Body of pancreas (tissue), 4 donors: Measurements from ENCODE around the gene GCSH.

ENCODE experiments used
- CTCF ChIP-seq, 7 experiments: fragments of 450-650 bp in 4 of 7; fragments of 200-600 bp in 3 of 7; sonication (generic) in 3 of 7; IDR thresholded peaks; one replicate each; pipeline ENCODE4 v1.5.1; 2016 to 2019; ENCODE audit warnings: antibody characterized with exemption in 7 of 7
- POLR2A ChIP-seq, 3 donors: fragments of 450-650 bp; IDR thresholded peaks; one replicate each; pipeline ENCODE4 v1.6.1; 2016; ENCODE audit warnings: antibody characterized with exemption in 3 of 3, mild to moderate bottlenecking in 2 of 3

DNA sequence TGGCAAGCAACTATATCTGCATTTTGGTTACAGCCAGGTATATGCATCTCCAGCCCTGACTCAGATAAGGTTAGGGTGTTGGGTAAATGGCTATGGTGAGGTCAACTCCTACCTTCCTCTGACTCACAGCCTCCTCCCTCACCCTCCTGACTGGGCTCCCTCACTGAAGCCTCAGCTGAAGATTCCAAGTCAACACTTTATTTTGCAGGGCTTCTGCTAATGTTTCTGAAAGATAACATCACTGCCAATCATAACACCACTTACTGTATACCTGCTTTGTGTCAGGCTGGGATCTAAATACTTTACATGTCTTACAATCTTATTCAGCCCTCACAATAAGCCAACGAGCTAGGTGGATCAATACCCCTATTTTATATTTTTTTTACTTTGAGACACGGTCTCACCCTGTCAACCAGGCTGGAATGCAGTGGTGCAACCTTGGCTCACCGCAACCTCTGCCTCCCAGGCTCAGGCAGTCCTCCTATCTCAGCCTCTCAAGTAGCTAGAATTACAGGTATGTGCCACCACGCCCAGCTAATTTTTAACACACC lies 47.8 kb upstream of the GCSH start:
- TF ChIP-seq CTCF (IDR thresholded peaks at IDR 0.05): no peak
- TF ChIP-seq POLR2A (IDR thresholded peaks at IDR 0.05): no peak
